CD4-positive, CD25-positive, alpha-beta regulatory T cell (primary cell): ENCODE data around the gene JPH2. TPM values are rescaled to one million over a fixed set of nuclear protein-coding genes. Genes with fewer than 3 reads are reported as not detected.

Experiments used
- ATAC-seq, 2 donors: fragments of 150-1000 bp; cut with Tn5 transposase; one replicate each; pipeline ENCODE4 v1.10.0; 2021; ENCODE audit warnings: low read depth in 2 of 2, moderate number of reproducible peaks in 2 of 2, moderate library complexity in 1 of 2
- DNase-seq, 3 donors: peaks; one replicate each; pipeline versions ENCODE4 v3.0.0 to v3.0.0-alpha.2; 2012 to 2022; ENCODE audit warnings: mixed read lengths in 1 of 3
- H3K27ac ChIP-seq: one replicate; pipeline ENCODE4 v1.7.0; 2013; ENCODE audit warnings: mild to moderate bottlenecking, low read length; ENCODE audit not compliant: insufficient read depth, poor library complexity, severe bottlenecking
- H3K27me3 ChIP-seq: one replicate; pipeline ENCODE4 v1.7.0; 2013; ENCODE audit warnings: low read length; ENCODE audit not compliant: control insufficient read depth, insufficient read depth
- H3K36me3 ChIP-seq: one replicate; pipeline ENCODE4 v1.7.0; 2013; ENCODE audit warnings: mild to moderate bottlenecking, low read length, moderate library complexity; ENCODE audit not compliant: control insufficient read depth, insufficient read depth
- H3K4me1 ChIP-seq: 2 replicates; pipeline ENCODE4 v1.7.0; 2013; ENCODE audit warnings: mild to moderate bottlenecking, low read length; ENCODE audit not compliant: insufficient read depth, control insufficient read depth, poor library complexity, severe bottlenecking
- H3K4me3 ChIP-seq: one replicate; pipeline ENCODE4 v1.7.0; 2013; ENCODE audit warnings: low read depth, mild to moderate bottlenecking, low read length, moderate library complexity
- H3K9me3 ChIP-seq, 2 experiments: 1 replicate in 1 of 2; 2 replicates in 1 of 2; pipeline ENCODE4 v1.7.0; 2013; ENCODE audit warnings: low read length in 2 of 2, mild to moderate bottlenecking in 1 of 2, moderate library complexity in 1 of 2; ENCODE audit not compliant: control insufficient read depth in 2 of 2
- H3K27ac Mint-ChIP-seq, 3 donors: one replicate each; pipeline ENCODE4 v1.8.0; 2020 to 2022; ENCODE audit warnings: mild to moderate bottlenecking in 3 of 3, mixed read lengths in 3 of 3, moderate library complexity in 2 of 3
- H3K27me3 Mint-ChIP-seq: one replicate; pipeline ENCODE4 v1.8.0; 2022; ENCODE audit warnings: mild to moderate bottlenecking, mixed read lengths
- H3K36me3 Mint-ChIP-seq: one replicate; pipeline ENCODE4 v1.8.0; 2020; ENCODE audit warnings: mixed read lengths
- H3K4me1 Mint-ChIP-seq, 4 donors: one replicate each; pipeline ENCODE4 v1.8.0; 2020 to 2022; ENCODE audit warnings: mixed read lengths in 4 of 4, mild to moderate bottlenecking in 1 of 4
- H3K4me3 Mint-ChIP-seq, 4 donors: one replicate each; pipeline ENCODE4 v1.8.0; 2020 to 2022; ENCODE audit warnings: mild to moderate bottlenecking in 4 of 4, mixed read lengths in 4 of 4, moderate library complexity in 3 of 4
- H3K9me3 Mint-ChIP-seq, 7 donors: one replicate each; pipeline ENCODE4 v1.8.0; 2020 to 2022; ENCODE audit warnings: mixed read lengths in 7 of 7, mild to moderate bottlenecking in 3 of 7, moderate library complexity in 2 of 7
- polyA plus RNA-seq, 4 donors: library from polyadenylated mRNA; unstranded; fragments of 300-500 nt; fragmentation: Illumina TruSeq; gene quantifications; one replicate each; pipeline ENCODE4 v1.2.3, GENCODE V29; 2021
- total RNA-seq: library from RNA; stranded (reverse); gene quantifications from one replicate; pipeline ENCODE4 v1.2.3, GENCODE V29; 2022

The JPH2 gene
- total and polyA plus RNA-seq, 5 donors from 2014 or later: not detected

- Mint-ChIP-seq H3K27ac (peak overlapping the region in 1 of 3 donors; percentile 59), H3K4me3 (no peak overlapping the region), H3K9me3 (no peaks in the 10 kb centered on the region)
Observed at GRCh38 chr20:44228465-44229258, 41.7 kb upstream of the JPH2 start.

GRCh38 chr20:44224637-44225036 lies 37.6 kb upstream of the JPH2 start:
- H3K27me3 ChIP-seq: no peaks in the 10 kb centered on the region
- DNase-seq: no peak
- peaks cover 6% of the 10 kb centered on the region for H3K4me1 ChIP-seq
- no peak overlapping the region for H3K4me3 ChIP-seq
- H3K36me3 ChIP-seq: no peaks in the 10 kb centered on the region
- no peak overlapping the region for H3K27ac Mint-ChIP-seq
- no peaks in the 10 kb centered on the region for H3K9me3 Mint-ChIP-seq
- peaks cover 0 to 20% (median 12%) of the 10 kb centered on the region in 4 donors for H3K4me1 Mint-ChIP-seq
- H3K9me3 ChIP-seq: no peaks in the 10 kb centered on the region
- H3K4me3 Mint-ChIP-seq: no peak overlapping the region
- no peak overlapping the region for H3K27ac ChIP-seq
- no peaks in the 10 kb centered on the region for H3K36me3 Mint-ChIP-seq
- ATAC-seq: no peak
- H3K27me3 Mint-ChIP-seq: no peaks in the 10 kb centered on the region

More at GRCh38 chr20:44228465-44229258, 41.7 kb upstream of the JPH2 start:
- Mint-ChIP-seq H3K27me3 (no peaks in the 10 kb centered on the region), H3K36me3 (no peaks in the 10 kb centered on the region), H3K4me1 (peaks cover 0 to 6% (median 0%) of the 10 kb centered on the region in 4 donors)
- H3K9me3 ChIP-seq: no peaks in the 10 kb centered on the region
- no peaks in the 10 kb centered on the region for H3K27me3 ChIP-seq
- no peak overlapping the region for H3K4me3 ChIP-seq
- no peaks in the 10 kb centered on the region for H3K36me3 ChIP-seq
- no peak for ATAC-seq
- H3K27ac ChIP-seq: no peak overlapping the region
- DNase-seq: no peak
- H3K4me1 ChIP-seq: no peaks in the 10 kb centered on the region

- Histone ChIP-seq H3K36me3 (no peaks in the 10 kb centered on the region), H3K27me3 (no peaks in the 10 kb centered on the region), H3K4me3 (no peak overlapping the region), H3K4me1 (peaks cover 15% of the 10 kb centered on the region), H3K27ac (no peak overlapping the region), H3K9me3 (no peaks in the 10 kb centered on the region)
- peak overlapping the region in 1 of 3 donors; percentile 68 for H3K27ac Mint-ChIP-seq
- H3K4me3 Mint-ChIP-seq: no peak overlapping the region
- no peak for ATAC-seq
- H3K4me1 Mint-ChIP-seq: peaks cover 5 to 27% (median 20%) of the 10 kb centered on the region in 4 donors
- H3K27me3 Mint-ChIP-seq: no peaks in the 10 kb centered on the region
- no peak for DNase-seq
- H3K9me3 Mint-ChIP-seq: no peaks in the 10 kb centered on the region
- H3K36me3 Mint-ChIP-seq: no peaks in the 10 kb centered on the region
Observed at GRCh38 chr20:44223721-44224120, 36.7 kb upstream of the JPH2 start.

GRCh38 chr20:44222633-44223368 lies 35.8 kb upstream of the JPH2 start:
- H3K27me3 ChIP-seq: no peaks in the 10 kb centered on the region
- no peak for ATAC-seq
- H3K9me3 ChIP-seq: no peaks in the 10 kb centered on the region
- H3K36me3 Mint-ChIP-seq: no peaks in the 10 kb centered on the region
- DNase-seq: no peak
- H3K27ac ChIP-seq: no peak overlapping the region
- no peak overlapping the region for H3K4me3 ChIP-seq
- H3K27ac Mint-ChIP-seq: peak overlapping the region; percentile 10 to 85 (median 68)
- no peaks in the 10 kb centered on the region for H3K27me3 Mint-ChIP-seq
- H3K9me3 Mint-ChIP-seq: no peaks in the 10 kb centered on the region
- H3K36me3 ChIP-seq: no peaks in the 10 kb centered on the region
- peaks cover 23% of the 10 kb centered on the region for H3K4me1 ChIP-seq
- H3K4me3 Mint-ChIP-seq: no peak overlapping the region
- peaks cover 15 to 36% (median 28%) of the 10 kb centered on the region in 4 donors for H3K4me1 Mint-ChIP-seq

- Histone ChIP-seq H3K4me1 (peaks cover 31% of the 10 kb centered on the region), H3K27me3 (no peaks in the 10 kb centered on the region), H3K27ac (no peak overlapping the region), H3K9me3 (no peaks in the 10 kb centered on the region), H3K36me3 (no peaks in the 10 kb centered on the region), H3K4me3 (no peak overlapping the region)
- Mint-ChIP-seq H3K4me3 (no peak overlapping the region), H3K36me3 (no peaks in the 10 kb centered on the region), H3K27ac (peak overlapping the region in 1 of 3 donors; percentile 68), H3K4me1 (peaks cover 22 to 44% (median 35%) of the 10 kb centered on the region in 4 donors), H3K9me3 (no peaks in the 10 kb centered on the region), H3K27me3 (no peaks in the 10 kb centered on the region)
- DNase-seq (no peak), ATAC-seq (no peak)
Observed at GRCh38 chr20:44222027-44222426, 35.0 kb upstream of the JPH2 start.

GRCh38 chr20:44221368-44221954 lies 34.5 kb upstream of the JPH2 start:
- Mint-ChIP-seq H3K36me3 (no peaks in the 10 kb centered on the region), H3K27me3 (no peaks in the 10 kb centered on the region), H3K9me3 (no peaks in the 10 kb centered on the region), H3K27ac (peak overlapping the region; percentile 92 to 95 (median 93)), H3K4me3 (peak overlapping the region in 2 of 4 donors; percentile 60 to 78), H3K4me1 (peaks cover 22 to 48% (median 36%) of the 10 kb centered on the region in 4 donors)
- Histone ChIP-seq H3K4me1 (peaks cover 32% of the 10 kb centered on the region), H3K27ac (no peak overlapping the region), H3K36me3 (no peaks in the 10 kb centered on the region), H3K27me3 (no peaks in the 10 kb centered on the region), H3K9me3 (no peaks in the 10 kb centered on the region), H3K4me3 (no peak overlapping the region)
- ATAC-seq (no peak), DNase-seq (no peak)

GRCh38 chr20:44219791-44220190 lies 32.8 kb upstream of the JPH2 start:
- no peak for ATAC-seq
- peaks cover 5% of the 10 kb centered on the region for H3K27me3 Mint-ChIP-seq
- peak overlapping the region; percentile 19 for H3K4me3 ChIP-seq
- no peaks in the 10 kb centered on the region for H3K27me3 ChIP-seq
- H3K9me3 Mint-ChIP-seq: no peaks in the 10 kb centered on the region
- peaks cover 32 to 60% (median 42%) of the 10 kb centered on the region in 4 donors for H3K4me1 Mint-ChIP-seq
- H3K36me3 ChIP-seq: peaks cover 3% of the 10 kb centered on the region
- H3K27ac ChIP-seq: peak overlapping the region; percentile 79
- peak overlapping the region; percentile 93 to 99 (median 95) for H3K27ac Mint-ChIP-seq
- no peak for DNase-seq
- no peaks in the 10 kb centered on the region for H3K9me3 ChIP-seq
- peak overlapping the region in 3 of 4 donors; percentile 79 to 84 (median 80) for H3K4me3 Mint-ChIP-seq
- peaks cover 32% of the 10 kb centered on the region for H3K4me1 ChIP-seq
- peaks cover 11% of the 10 kb centered on the region for H3K36me3 Mint-ChIP-seq
